SK-N-MC (cell line): ENCODE measurements around the gene PTRHD1.
A peak's percentile ranks its signal among the peaks of the same experiment; 100 is the strongest.

Experiments used
- DNase-seq: peaks from one replicate; pipeline ENCODE4 v3.0.0-alpha.2; 2011; ENCODE audit warnings: low read depth, low spot score
- H3K27ac ChIP-seq: fragments of 200-600 bp; sonication (generic); 2 replicates; pipeline ENCODE4 v1.5.1; 2016; ENCODE audit warnings: mixed run types
- H3K36me3 ChIP-seq: fragments of 200-600 bp; sonication (generic); 2 replicates; pipeline ENCODE4 v1.6.1; 2017; ENCODE audit warnings: antibody characterized with exemption, low read length, mixed read lengths; ENCODE audit not compliant: insufficient read depth
- H3K4me3 ChIP-seq: fragments of 200-600 bp; sonication (generic); 2 replicates; pipeline ENCODE4 v1.5.1; 2016
- H3K9ac ChIP-seq: fragments of 200-600 bp; sonication (generic); 2 replicates; pipeline ENCODE4 v1.8.0; 2017; ENCODE audit warnings: mixed run types, mixed read lengths; ENCODE audit not compliant: insufficient read length
- H3K9me3 ChIP-seq: fragments of 200-600 bp; sonication (generic); 2 replicates; pipeline ENCODE4 v1.6.1; 2017; ENCODE audit warnings: low read depth, mild to moderate bottlenecking, antibody characterized with exemption, low read length, moderate library complexity, mixed read lengths
- EZH2 ChIP-seq: fragments of 200-600 bp; sonication (generic); IDR thresholded peaks from one replicate; pipeline ENCODE4 v1.6.1; 2017; ENCODE audit warnings: antibody characterized with exemption
- FOXP2 ChIP-seq: optimal IDR thresholded peaks from 2 replicates; pipeline ENCODE3; 2011; ENCODE audit warnings: mild to moderate bottlenecking, moderate library complexity; ENCODE audit not compliant: insufficient read depth; ENCODE audit errors: extremely low read length, control extremely low read depth
- POLR2AphosphoS5 ChIP-seq: IDR thresholded peaks from 2 replicates; pipeline ENCODE4 v1.6.1; 2012; ENCODE audit warnings: mild to moderate bottlenecking, low read depth, low read length, borderline replicate concordance

Gene PTRHD1

DNA sequence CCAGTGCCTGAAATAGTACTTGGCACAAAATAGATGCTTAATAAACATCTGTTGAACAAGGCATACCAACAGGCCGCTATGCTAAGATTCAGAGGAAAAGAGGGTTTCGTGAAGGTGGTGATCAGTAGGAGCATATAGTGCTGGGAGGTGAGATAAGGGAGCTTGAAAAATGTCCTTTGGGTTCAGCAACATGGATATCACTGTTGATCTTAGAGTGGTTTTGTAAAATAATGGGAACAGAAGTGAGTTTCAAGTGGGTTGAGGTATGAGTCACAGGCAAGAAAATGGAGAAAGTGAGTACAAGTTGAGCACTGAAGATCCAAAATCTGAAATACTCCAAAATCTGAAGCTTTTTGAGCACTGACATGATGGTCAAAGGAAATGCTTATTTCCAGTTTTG, 4.5 kb upstream of the PTRHD1 start:
- H3K4me3 ChIP-seq: no peak overlapping the region
- no peak for DNase-seq
- no peaks in the 10 kb centered on the region for H3K9me3 ChIP-seq
- H3K9ac ChIP-seq: no peak overlapping the region
- TF ChIP-seq FOXP2 (no peak), EZH2 (no peak), POLR2AphosphoS5 (no peak)
- H3K36me3 ChIP-seq: peaks cover 52% of the 10 kb centered on the region
- no peak overlapping the region for H3K27ac ChIP-seq

DNA sequence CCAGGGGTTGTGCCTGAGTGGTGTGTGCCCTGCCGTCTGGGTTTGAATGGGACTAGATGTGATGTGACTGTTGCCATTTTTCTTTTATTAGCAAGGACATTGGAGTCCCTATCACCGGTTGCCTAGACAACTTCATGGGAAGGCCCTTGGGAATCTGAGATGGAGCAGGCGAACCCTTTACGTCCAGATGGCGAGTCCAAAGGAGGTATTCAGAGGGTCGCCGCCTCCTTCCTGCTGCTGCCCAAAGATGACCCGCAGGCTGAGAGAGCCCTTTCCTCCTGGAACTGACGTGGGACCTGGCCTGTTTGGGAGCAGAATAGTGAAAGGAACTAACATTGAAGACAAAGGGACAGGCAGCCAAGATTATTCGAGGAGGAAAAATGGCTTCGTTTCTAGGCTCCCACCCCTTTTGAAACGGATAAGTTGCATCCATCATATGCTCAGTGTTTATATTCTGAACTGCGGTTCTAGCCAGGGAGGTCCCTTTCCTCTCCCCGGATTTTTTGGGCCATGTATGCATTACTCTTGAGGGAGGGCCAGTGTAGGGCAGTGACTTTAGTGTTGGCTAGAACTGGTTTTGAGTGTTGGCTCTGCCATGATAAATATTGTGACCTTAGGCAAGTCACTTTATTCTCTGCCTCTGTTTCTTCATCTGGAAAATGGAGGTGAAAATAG, 707 bp upstream of the PTRHD1 start:
- Histone ChIP-seq H3K9me3 (no peaks in the 10 kb centered on the region), H3K9ac (peak overlapping the region; percentile 91), H3K36me3 (peaks cover 34% of the 10 kb centered on the region), H3K4me3 (peak overlapping the region; percentile 83), H3K27ac (peak overlapping the region; percentile 93)
- no peak for TF ChIP-seq POLR2AphosphoS5
- TF ChIP-seq FOXP2: no peak
- no peak for TF ChIP-seq EZH2
- no peak for DNase-seq

DNA sequence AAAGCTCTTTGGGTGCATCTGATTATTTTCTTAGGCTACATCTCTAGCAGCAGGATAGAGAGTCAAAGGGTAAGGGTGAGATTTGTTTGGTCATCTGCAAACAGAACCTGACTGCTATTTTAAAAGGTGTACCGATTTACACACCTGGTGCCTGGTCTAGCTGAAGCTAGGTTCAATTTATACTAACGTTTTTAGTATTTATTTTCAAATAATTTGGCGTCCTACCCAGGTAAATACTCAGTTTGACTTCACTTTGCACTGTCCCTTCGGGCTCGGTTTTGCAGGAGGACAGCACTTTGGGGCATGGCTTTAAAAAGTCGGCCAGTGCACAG, 683 bp downstream of the PTRHD1 start:
- peak overlapping the region; percentile 83 for H3K4me3 ChIP-seq
- H3K36me3 ChIP-seq: peaks cover 26% of the 10 kb centered on the region
- peak overlapping the region; percentile 91 for H3K9ac ChIP-seq
- DNase-seq: no peak
- no peaks in the 10 kb centered on the region for H3K9me3 ChIP-seq
- no peak for TF ChIP-seq EZH2
- no peak for TF ChIP-seq POLR2AphosphoS5
- TF ChIP-seq FOXP2: no peak
- H3K27ac ChIP-seq: peak overlapping the region; percentile 93; the same call in 1 of the 2 replicates

DNA sequence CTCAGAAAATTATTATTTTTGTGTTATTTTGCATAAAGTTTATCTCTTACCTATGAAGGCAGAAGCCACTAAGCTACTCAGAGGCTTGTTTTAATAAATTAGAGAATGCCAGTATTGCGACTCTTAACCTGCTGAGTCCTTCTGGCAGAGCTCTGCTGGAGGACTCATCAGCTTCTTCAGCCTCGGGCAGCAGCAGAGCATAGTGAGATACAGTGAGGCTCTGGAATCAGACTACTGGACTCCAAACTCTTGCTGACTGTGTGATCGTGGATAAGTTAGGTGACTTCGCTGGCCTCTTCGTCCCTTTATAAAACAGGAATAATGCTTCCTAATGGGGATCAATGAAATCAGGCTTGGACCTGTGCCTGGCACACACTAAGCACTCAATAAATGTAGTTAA, 1.7 kb downstream of the PTRHD1 start:
- no peaks in the 10 kb centered on the region for H3K9me3 ChIP-seq
- H3K9ac ChIP-seq: no peak overlapping the region
- H3K27ac ChIP-seq: 0 out of 2 replicates have a peak overlapping the region, but pooled peaks have one; percentile 35
- no peak overlapping the region for H3K4me3 ChIP-seq
- peaks cover 16% of the 10 kb centered on the region for H3K36me3 ChIP-seq
- TF ChIP-seq POLR2AphosphoS5 (no peak), FOXP2 (no peak), EZH2 (no peak)
- DNase-seq: no peak

DNA sequence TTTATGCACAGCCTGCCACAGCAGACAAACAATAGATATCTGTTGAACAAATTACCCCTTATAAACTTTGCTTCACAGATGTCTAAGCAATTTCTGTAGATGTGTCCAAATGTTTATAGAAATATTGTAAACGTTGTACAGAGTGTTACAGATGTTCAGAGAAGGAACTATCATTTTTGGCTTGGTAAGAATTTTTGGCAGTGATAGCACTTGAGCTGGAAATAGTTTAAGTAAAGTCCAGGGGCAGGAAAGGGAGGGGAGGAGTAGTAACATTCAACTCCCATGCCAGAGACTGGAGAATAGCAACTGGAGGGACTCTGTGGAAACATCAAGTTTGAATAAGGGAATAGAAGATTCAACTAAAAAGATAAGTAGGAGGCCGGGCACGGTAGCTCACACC, 4.4 kb downstream of the PTRHD1 start:
- no peak for TF ChIP-seq FOXP2
- TF ChIP-seq POLR2AphosphoS5: no peak
- no peak for TF ChIP-seq EZH2
- H3K9ac ChIP-seq: no peak overlapping the region
- H3K36me3 ChIP-seq: no peaks in the 10 kb centered on the region
- no peak for DNase-seq
- H3K9me3 ChIP-seq: no peaks in the 10 kb centered on the region
- no peak overlapping the region for H3K27ac ChIP-seq
- no peak overlapping the region for H3K4me3 ChIP-seq

DNA sequence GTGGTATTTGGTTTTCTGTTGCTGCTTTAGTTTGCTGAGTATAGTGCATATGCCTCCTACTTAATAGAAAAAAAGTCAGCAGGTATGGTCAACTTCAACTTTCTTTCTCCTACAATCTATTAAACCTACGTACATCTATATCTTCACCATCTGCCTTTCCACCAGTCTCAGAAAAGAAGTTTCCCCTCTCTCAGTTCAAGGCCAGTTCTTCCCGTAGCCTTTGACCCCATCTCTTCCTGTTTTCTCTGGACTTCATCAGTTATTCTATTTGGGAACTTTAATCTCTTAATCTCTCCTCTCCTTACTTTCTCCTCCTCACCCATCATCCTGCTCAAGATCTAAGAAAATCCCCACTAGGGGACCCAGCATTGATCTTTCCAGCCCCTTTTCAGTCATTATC, 5.7 kb downstream of the PTRHD1 start:
- TF ChIP-seq POLR2AphosphoS5 (no peak), FOXP2 (no peak), EZH2 (no peak)
- Histone ChIP-seq H3K9me3 (no peaks in the 10 kb centered on the region), H3K9ac (no peak overlapping the region), H3K27ac (no peak overlapping the region), H3K4me3 (no peak overlapping the region), H3K36me3 (no peaks in the 10 kb centered on the region)
- no peak for DNase-seq

DNA sequence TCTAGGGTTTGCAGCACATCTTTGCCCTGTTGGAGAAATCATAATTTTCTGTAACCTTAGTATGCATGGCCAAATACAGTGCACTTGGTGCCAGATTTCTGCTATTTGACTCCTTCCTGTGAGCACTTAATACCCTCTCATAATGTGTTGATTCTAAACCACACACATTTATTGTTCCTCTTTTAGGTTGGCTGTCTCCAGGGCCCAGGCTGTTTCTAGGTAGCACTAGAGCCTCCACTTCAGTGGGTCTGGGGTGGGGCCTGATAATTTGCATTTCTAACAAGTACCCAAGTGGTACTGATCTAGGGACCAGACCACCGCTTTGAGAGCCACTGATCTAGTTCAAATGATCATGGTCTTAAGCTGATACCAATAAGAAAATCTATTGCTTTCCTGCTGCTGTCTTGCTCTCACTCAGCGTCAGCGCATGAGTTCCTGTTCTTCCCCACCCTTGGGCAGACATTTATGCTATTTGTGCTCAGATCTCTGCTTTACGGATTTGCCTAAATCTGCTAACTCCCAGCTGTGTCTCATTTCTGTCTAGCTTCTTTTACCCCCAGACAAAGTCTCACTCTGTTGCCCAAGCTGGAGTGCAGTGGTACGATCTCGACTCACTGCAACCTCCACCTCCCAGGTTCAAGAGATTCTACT, 7.4 kb downstream of the PTRHD1 start:
- H3K27ac ChIP-seq: peak overlapping the region; percentile 42; the same call in 1 of the 2 replicates
- no peak for DNase-seq
- TF ChIP-seq EZH2: no peak
- no peak for TF ChIP-seq FOXP2
- TF ChIP-seq POLR2AphosphoS5: no peak
- no peaks in the 10 kb centered on the region for H3K9me3 ChIP-seq
- no peak overlapping the region for H3K9ac ChIP-seq
- H3K4me3 ChIP-seq: no peak overlapping the region
- H3K36me3 ChIP-seq: no peaks in the 10 kb centered on the region

DNA sequence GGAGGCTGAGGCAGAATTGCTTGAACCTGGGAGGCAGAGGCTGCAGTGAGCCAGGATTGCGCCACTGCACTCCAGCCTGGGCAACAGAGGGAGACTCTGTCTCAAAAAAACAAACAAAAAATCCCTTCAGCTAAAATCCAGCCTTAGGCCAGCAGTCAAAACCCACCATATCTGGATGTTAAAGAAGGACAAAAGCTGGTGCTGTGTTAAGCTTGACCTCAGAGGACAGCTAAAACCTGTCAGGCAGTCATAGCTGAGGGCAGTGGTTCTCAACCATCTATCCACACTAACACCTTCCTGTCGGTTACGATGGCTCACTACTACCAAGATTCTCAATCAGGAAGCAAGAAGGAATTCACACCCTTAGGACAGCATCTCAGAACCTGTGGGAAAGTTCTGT, 9.6 kb downstream of the PTRHD1 start:
- no peak for TF ChIP-seq EZH2
- no peak for TF ChIP-seq POLR2AphosphoS5
- no peak for TF ChIP-seq FOXP2
- no peak for DNase-seq
- H3K4me3 ChIP-seq: no peak overlapping the region
- H3K27ac ChIP-seq: no peak overlapping the region
- H3K36me3 ChIP-seq: no peaks in the 10 kb centered on the region
- H3K9me3 ChIP-seq: no peaks in the 10 kb centered on the region
- no peak overlapping the region for H3K9ac ChIP-seq

DNA sequence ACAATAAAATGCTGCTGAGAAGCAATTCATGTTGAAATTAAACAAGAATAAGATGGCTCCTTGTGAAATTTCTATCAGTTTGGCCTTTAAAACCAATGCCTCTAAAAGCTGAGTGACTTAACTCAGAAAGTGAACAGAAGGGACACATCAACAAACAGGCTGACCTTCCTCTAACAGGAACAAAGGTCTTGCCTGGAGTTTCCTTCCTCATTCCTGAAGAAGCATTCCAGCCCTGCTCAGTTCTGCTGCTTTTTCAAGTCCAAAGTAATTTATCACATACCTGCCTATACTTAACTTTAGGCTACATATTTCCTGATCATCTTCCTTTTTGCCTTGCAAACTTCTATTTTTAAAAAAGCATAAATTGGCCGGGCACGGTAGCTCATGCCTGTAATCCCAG, 14.1 kb downstream of the PTRHD1 start:
- Histone ChIP-seq H3K36me3 (no peaks in the 10 kb centered on the region), H3K9ac (no peak overlapping the region), H3K9me3 (no peaks in the 10 kb centered on the region), H3K27ac (no peak overlapping the region), H3K4me3 (no peak overlapping the region)
- DNase-seq: no peak
- TF ChIP-seq POLR2AphosphoS5 (no peak), FOXP2 (no peak), EZH2 (no peak)
